Measurements from ENCODE around the gene SHC3. TPM values are rescaled to one million over a fixed set of nuclear protein-coding genes. Genes with fewer than 3 reads are reported as not detected.

SHC3 gene
- total RNA-seq, 2 experiments from 2014 or later: 0.03 TPM; not detected in 1

GRCh38 chr9:88979021-88979420, 199.6 kb downstream of the SHC3 start:
- Histone ChIP-seq H3K9me2 (ENCODE audit: insufficient read depth, low read length) (no peaks in the 10 kb centered on the region), H3K9me3 (ENCODE audit: low read length) (no peaks in the 10 kb centered on the region), H3K4me1 (ENCODE audit: insufficient read depth, low read length, poor library complexity, severe bottlenecking) (no peaks in the 10 kb centered on the region), H3K4me2 (ENCODE audit: low read length) (no peak overlapping the region), H3K27ac (ENCODE audit: low read depth, low read length, poor library complexity, severe bottlenecking) (no peak overlapping the region), H3K36me3 (ENCODE audit: insufficient read depth, low read length) (no peaks in the 10 kb centered on the region), H4K20me1 (ENCODE audit: insufficient read depth, low read length) (no peaks in the 10 kb centered on the region), H3K79me2 (ENCODE audit: insufficient read depth, low read depth, low read length) (no peaks in the 10 kb centered on the region), H3K4me3 (ENCODE audit: low read depth, low read length, poor library complexity, severe bottlenecking) (no peak overlapping the region), H2AFZ (ENCODE audit: low read length) (no peak overlapping the region)
- ChIA-PET POLR2A (no interaction called here), CTCF (ENCODE audit: unreplicated experiment) (no interaction called here)
- intact Hi-C loops (cut with micrococcal nuclease; ENCODE audit: unreplicated experiment): no loop called here
- no TSS peak for BruUV-seq (replicated peaks)
- TF ChIP-seq, protein P1, sequence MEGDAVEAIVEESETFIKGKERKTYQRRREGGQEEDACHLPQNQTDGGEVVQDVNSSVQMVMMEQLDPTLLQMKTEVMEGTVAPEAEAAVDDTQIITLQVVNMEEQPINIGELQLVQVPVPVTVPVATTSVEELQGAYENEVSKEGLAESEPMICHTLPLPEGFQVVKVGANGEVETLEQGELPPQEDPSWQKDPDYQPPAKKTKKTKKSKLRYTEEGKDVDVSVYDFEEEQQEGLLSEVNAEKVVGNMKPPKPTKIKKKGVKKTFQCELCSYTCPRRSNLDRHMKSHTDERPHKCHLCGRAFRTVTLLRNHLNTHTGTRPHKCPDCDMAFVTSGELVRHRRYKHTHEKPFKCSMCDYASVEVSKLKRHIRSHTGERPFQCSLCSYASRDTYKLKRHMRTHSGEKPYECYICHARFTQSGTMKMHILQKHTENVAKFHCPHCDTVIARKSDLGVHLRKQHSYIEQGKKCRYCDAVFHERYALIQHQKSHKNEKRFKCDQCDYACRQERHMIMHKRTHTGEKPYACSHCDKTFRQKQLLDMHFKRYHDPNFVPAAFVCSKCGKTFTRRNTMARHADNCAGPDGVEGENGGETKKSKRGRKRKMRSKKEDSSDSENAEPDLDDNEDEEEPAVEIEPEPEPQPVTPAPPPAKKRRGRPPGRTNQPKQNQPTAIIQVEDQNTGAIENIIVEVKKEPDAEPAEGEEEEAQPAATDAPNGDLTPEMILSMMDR (conservative IDR thresholded peaks at IDR 0.05; ENCODE audit: low read length): no peak
- TF ChIP-seq EZH2phosphoT487 (IDR thresholded peaks at IDR 0.05; ENCODE audit: borderline replicate concordance, low read depth, low read length): no peak
- no peak for DNase-seq (ENCODE audit: low spot score)

GRCh38 chr9:88978034-88978433, 200.6 kb downstream of the SHC3 start:
- H3K36me3 ChIP-seq (ENCODE audit: insufficient read depth, low read length): no peaks in the 10 kb centered on the region
- no peak overlapping the region for H3K4me3 ChIP-seq (ENCODE audit: low read depth, low read length, poor library complexity, severe bottlenecking)
- H3K9me2 ChIP-seq (ENCODE audit: insufficient read depth, low read length): no peaks in the 10 kb centered on the region
- no peaks in the 10 kb centered on the region for H3K4me1 ChIP-seq (ENCODE audit: insufficient read depth, low read length, poor library complexity, severe bottlenecking)
- DNase-seq (ENCODE audit: low spot score): no peak
- H3K79me2 ChIP-seq (ENCODE audit: insufficient read depth, low read depth, low read length): no peaks in the 10 kb centered on the region
- no peak overlapping the region for H3K27ac ChIP-seq (ENCODE audit: low read depth, low read length, poor library complexity, severe bottlenecking)
- BruUV-seq (replicated peaks): no TSS peak
- no peak overlapping the region for H3K4me2 ChIP-seq (ENCODE audit: low read length)
- H4K20me1 ChIP-seq (ENCODE audit: insufficient read depth, low read length): no peaks in the 10 kb centered on the region
- H3K9me3 ChIP-seq (ENCODE audit: low read length): no peaks in the 10 kb centered on the region
- no peak for TF ChIP-seq EZH2phosphoT487 (IDR thresholded peaks at IDR 0.05; ENCODE audit: borderline replicate concordance, low read depth, low read length)
- TF ChIP-seq, protein P1 (conservative IDR thresholded peaks at IDR 0.05; ENCODE audit: low read length): no peak
- ChIA-PET CTCF (ENCODE audit: unreplicated experiment) (no interaction called here), POLR2A (no interaction called here)
- intact Hi-C loops (cut with micrococcal nuclease; ENCODE audit: unreplicated experiment): no loop called here
- no peak overlapping the region for H2AFZ ChIP-seq (ENCODE audit: low read length)

DNA sequence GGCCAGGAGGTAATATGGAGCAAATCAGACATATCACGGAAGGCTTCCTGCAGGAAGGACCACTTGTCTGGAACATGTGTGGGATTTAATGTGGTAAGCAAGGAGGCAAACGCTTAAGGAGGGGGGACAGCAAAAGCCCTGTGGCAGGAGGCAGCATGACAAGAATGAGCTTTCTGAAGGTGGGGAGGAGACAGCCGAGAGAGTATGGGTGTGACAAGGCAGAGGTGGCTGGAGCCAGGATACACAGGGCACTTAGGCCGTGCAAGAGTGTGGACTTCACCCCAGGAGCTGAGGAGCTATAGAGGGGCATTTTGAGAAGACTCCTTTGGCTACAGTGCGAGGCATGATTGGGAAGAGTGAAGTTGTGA, 201.7 kb downstream of the SHC3 start:
- ChIA-PET POLR2A (no interaction called here), CTCF (ENCODE audit: unreplicated experiment) (no interaction called here)
- Histone ChIP-seq H4K20me1 (ENCODE audit: insufficient read depth, low read length) (no peaks in the 10 kb centered on the region), H3K4me3 (ENCODE audit: low read depth, low read length, poor library complexity, severe bottlenecking) (no peak overlapping the region), H3K27ac (ENCODE audit: low read depth, low read length, poor library complexity, severe bottlenecking) (no peak overlapping the region), H2AFZ (ENCODE audit: low read length) (no peak overlapping the region), H3K4me2 (ENCODE audit: low read length) (no peak overlapping the region), H3K4me1 (ENCODE audit: insufficient read depth, low read length, poor library complexity, severe bottlenecking) (no peaks in the 10 kb centered on the region), H3K9me3 (ENCODE audit: low read length) (no peaks in the 10 kb centered on the region), H3K9me2 (ENCODE audit: insufficient read depth, low read length) (no peaks in the 10 kb centered on the region), H3K79me2 (ENCODE audit: insufficient read depth, low read depth, low read length) (no peaks in the 10 kb centered on the region), H3K36me3 (ENCODE audit: insufficient read depth, low read length) (no peaks in the 10 kb centered on the region)
- BruUV-seq (replicated peaks): no TSS peak
- intact Hi-C loops (cut with micrococcal nuclease; ENCODE audit: unreplicated experiment): no loop called here
- no peak for DNase-seq (ENCODE audit: low spot score)
- no peak for TF ChIP-seq EZH2phosphoT487 (IDR thresholded peaks at IDR 0.05; ENCODE audit: borderline replicate concordance, low read depth, low read length)
- TF ChIP-seq, protein P1 (conservative IDR thresholded peaks at IDR 0.05; ENCODE audit: low read length): no peak
